ENCODE measurements around the gene TTYH2.
A peak's percentile ranks its signal among the peaks of the same experiment; 100 is the strongest.

Gene TTYH2

GRCh38 chr17:74296548-74296936 is 83.2 kb downstream of the TTYH2 start:
- peak; percentile 67 for DNase-seq

- DNase-seq: no peak
Observed at GRCh38 chr17:74297941-74298340, 84.6 kb downstream of the TTYH2 start.

GRCh38 chr17:74298778-74299177 is 85.4 kb downstream of the TTYH2 start:
- DNase-seq: no peak

GRCh38 chr17:74299226-74300009 is 86.0 kb downstream of the TTYH2 start:
- DNase-seq: no peak

GRCh38 chr17:74303305-74303704 is 89.9 kb downstream of the TTYH2 start:
- no peak for DNase-seq

- no peak for DNase-seq
Observed at GRCh38 chr17:74304184-74304583, 90.8 kb downstream of the TTYH2 start.

- peak; percentile 7 for DNase-seq
Observed at GRCh38 chr17:74305865-74306654, 92.7 kb downstream of the TTYH2 start.

- DNase-seq: no peak
Observed at GRCh38 chr17:74307984-74308773, 94.8 kb downstream of the TTYH2 start.

- no peak for DNase-seq
Observed at GRCh38 chr17:74309902-74310301, 96.5 kb downstream of the TTYH2 start.
